ENCODE results near the gene TBATA.

- TF ChIP-seq CTCF (optimal IDR thresholded peaks at IDR 0.05 in 1 of 3, IDR thresholded peaks at IDR 0.05 in 1 of 3, conservative IDR thresholded peaks at IDR 0.05 in 1 of 3; ENCODE audit: extremely low read depth in 1 of 3, insufficient read depth in 2 of 3, low read length in 3 of 3) (no peak), EZH2 (IDR thresholded peaks at IDR 0.05; ENCODE audit: low read length) (no peak)
Measured at GRCh38 chr10:70748305-70748704, 36.9 kb downstream of the TBATA start.
